ENCODE measurements around the gene FMNL1. TPM values are rescaled to one million over a fixed set of nuclear protein-coding genes. Genes with fewer than 3 reads are reported as not detected.

FMNL1 gene
- total RNA-seq, 1 donor from 2014 or later: 3.1 TPM

- Histone ChIP-seq H3K27ac (ENCODE audit: low read depth, low read length) (peak overlapping the region; percentile 86), H3K36me3 (ENCODE audit: control insufficient read depth in 3 of 3, insufficient read depth in 3 of 3, low read length in 3 of 3) (peaks cover 15 to 31% (median 27%) of the 10 kb centered on the region in 3 donors), H3K4me1 (ENCODE audit: control insufficient read depth in 3 of 3, insufficient read depth in 3 of 3, low read length in 3 of 3) (peaks cover 82 to 88% (median 87%) of the 10 kb centered on the region in 3 donors), H3K9ac (ENCODE audit: low read depth in 1 of 3, low read length in 3 of 3) (peak overlapping the region; percentile 38 to 72 (median 65)), H3K9me3 (ENCODE audit: control insufficient read depth in 3 of 3, low read length in 3 of 3) (no peaks in the 10 kb centered on the region), H3K27me3 (ENCODE audit: control insufficient read depth in 3 of 3, insufficient read depth in 3 of 3, low read length in 3 of 3) (no peaks in the 10 kb centered on the region), H3K4me3 (ENCODE audit: low read length in 3 of 3) (peak overlapping the region in 1 of 3 donors; percentile 32)
Measured at GRCh38 chr17:45288825-45289224, 67.1 kb downstream of the FMNL1 start.

GRCh38 chr17:45289301-45290268, 67.9 kb downstream of the FMNL1 start:
- peak overlapping the region; percentile 86 for H3K27ac ChIP-seq (ENCODE audit: low read depth, low read length)
- no peak overlapping the region for H3K4me3 ChIP-seq (ENCODE audit: low read length in 3 of 3)
- H3K4me1 ChIP-seq (ENCODE audit: control insufficient read depth in 3 of 3, insufficient read depth in 3 of 3, low read length in 3 of 3): peaks cover 82 to 88% (median 87%) of the 10 kb centered on the region in 3 donors
- no peaks in the 10 kb centered on the region for H3K9me3 ChIP-seq (ENCODE audit: control insufficient read depth in 3 of 3, low read length in 3 of 3)
- no peaks in the 10 kb centered on the region for H3K27me3 ChIP-seq (ENCODE audit: control insufficient read depth in 3 of 3, insufficient read depth in 3 of 3, low read length in 3 of 3)
- peaks cover 15 to 24% (median 20%) of the 10 kb centered on the region in 3 donors for H3K36me3 ChIP-seq (ENCODE audit: control insufficient read depth in 3 of 3, insufficient read depth in 3 of 3, low read length in 3 of 3)
- peak overlapping the region; percentile 57 to 72 (median 65) for H3K9ac ChIP-seq (ENCODE audit: low read depth in 1 of 3, low read length in 3 of 3)

GRCh38 chr17:45290269-45290765, 68.6 kb downstream of the FMNL1 start:
- Histone ChIP-seq H3K9me3 (ENCODE audit: control insufficient read depth in 3 of 3, low read length in 3 of 3) (no peaks in the 10 kb centered on the region), H3K36me3 (ENCODE audit: control insufficient read depth in 3 of 3, insufficient read depth in 3 of 3, low read length in 3 of 3) (peaks cover 15 to 24% (median 17%) of the 10 kb centered on the region in 3 donors), H3K4me3 (ENCODE audit: low read length in 3 of 3) (peak overlapping the region in 1 of 3 donors; percentile 22), H3K9ac (ENCODE audit: low read depth in 1 of 3, low read length in 3 of 3) (peak overlapping the region in 1 of 3 donors; percentile 3), H3K4me1 (ENCODE audit: control insufficient read depth in 3 of 3, insufficient read depth in 3 of 3, low read length in 3 of 3) (peaks cover 82 to 88% (median 87%) of the 10 kb centered on the region in 3 donors), H3K27me3 (ENCODE audit: control insufficient read depth in 3 of 3, insufficient read depth in 3 of 3, low read length in 3 of 3) (no peaks in the 10 kb centered on the region), H3K27ac (ENCODE audit: low read depth, low read length) (peak overlapping the region; percentile 86)

DNA sequence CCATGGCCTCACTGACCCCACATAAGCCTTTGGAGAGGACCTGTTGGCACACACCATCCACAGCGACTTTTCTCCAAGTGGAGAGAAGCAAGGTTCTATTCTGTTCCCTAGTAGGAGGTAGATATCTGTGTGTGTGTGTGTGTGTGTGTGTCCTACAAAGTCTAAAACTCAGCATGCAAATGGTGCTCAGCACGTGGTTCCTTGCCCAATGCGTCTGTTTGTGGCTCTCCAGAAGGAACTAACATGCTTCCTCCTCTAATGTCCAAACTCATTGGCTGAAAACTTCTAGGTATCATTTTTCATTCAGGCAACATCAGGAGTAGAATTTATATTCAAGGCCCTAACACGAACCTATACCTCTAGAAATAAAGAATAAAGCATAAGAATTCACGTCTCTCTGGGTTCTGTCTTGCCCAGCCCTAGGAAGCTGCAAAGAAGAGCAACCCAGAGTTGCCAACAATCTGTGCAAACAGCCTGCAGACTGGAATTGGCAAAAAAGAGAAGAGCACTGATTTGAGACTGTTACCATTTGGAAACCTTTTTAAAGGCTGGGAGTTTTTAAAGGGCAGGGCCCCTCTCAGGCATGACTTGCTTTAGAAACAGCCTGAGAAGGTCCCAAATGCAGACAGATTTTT, 69.6 kb downstream of the FMNL1 start:
- Histone ChIP-seq H3K9me3 (ENCODE audit: control insufficient read depth in 3 of 3, low read length in 3 of 3) (no peaks in the 10 kb centered on the region), H3K4me3 (ENCODE audit: low read length in 3 of 3) (no peak overlapping the region), H3K27ac (ENCODE audit: low read depth, low read length) (peak overlapping the region; percentile 86), H3K27me3 (ENCODE audit: control insufficient read depth in 3 of 3, insufficient read depth in 3 of 3, low read length in 3 of 3) (no peaks in the 10 kb centered on the region), H3K9ac (ENCODE audit: low read depth in 1 of 3, low read length in 3 of 3) (peak overlapping the region in 1 of 3 donors; percentile 55), H3K4me1 (ENCODE audit: control insufficient read depth in 3 of 3, insufficient read depth in 3 of 3, low read length in 3 of 3) (peaks cover 91 to 94% (median 93%) of the 10 kb centered on the region in 3 donors), H3K36me3 (ENCODE audit: control insufficient read depth in 3 of 3, insufficient read depth in 3 of 3, low read length in 3 of 3) (peaks cover 14 to 20% (median 15%) of the 10 kb centered on the region in 3 donors)

GRCh38 chr17:45292696-45293412, 71.2 kb downstream of the FMNL1 start:
- peaks cover 7 to 9% (median 8%) of the 10 kb centered on the region in 3 donors for H3K36me3 ChIP-seq (ENCODE audit: control insufficient read depth in 3 of 3, insufficient read depth in 3 of 3, low read length in 3 of 3)
- peak overlapping the region; percentile 86 for H3K27ac ChIP-seq (ENCODE audit: low read depth, low read length)
- no peaks in the 10 kb centered on the region for H3K27me3 ChIP-seq (ENCODE audit: control insufficient read depth in 3 of 3, insufficient read depth in 3 of 3, low read length in 3 of 3)
- H3K4me3 ChIP-seq (ENCODE audit: low read length in 3 of 3): peak overlapping the region in 2 of 3 donors; percentile 25 to 31
- H3K9ac ChIP-seq (ENCODE audit: low read depth in 1 of 3, low read length in 3 of 3): peak overlapping the region; percentile 14 to 72 (median 41)
- no peaks in the 10 kb centered on the region for H3K9me3 ChIP-seq (ENCODE audit: control insufficient read depth in 3 of 3, low read length in 3 of 3)
- peaks cover 95 to 96% (median 95%) of the 10 kb centered on the region in 3 donors for H3K4me1 ChIP-seq (ENCODE audit: control insufficient read depth in 3 of 3, insufficient read depth in 3 of 3, low read length in 3 of 3)

- Histone ChIP-seq H3K4me1 (ENCODE audit: control insufficient read depth in 3 of 3, insufficient read depth in 3 of 3, low read length in 3 of 3) (peaks cover 90 to 93% (median 91%) of the 10 kb centered on the region in 3 donors), H3K27me3 (ENCODE audit: control insufficient read depth in 3 of 3, insufficient read depth in 3 of 3, low read length in 3 of 3) (no peaks in the 10 kb centered on the region), H3K9ac (ENCODE audit: low read depth in 1 of 3, low read length in 3 of 3) (peak overlapping the region; percentile 52 to 72 (median 52)), H3K27ac (ENCODE audit: low read depth, low read length) (peak overlapping the region; percentile 86), H3K4me3 (ENCODE audit: low read length in 3 of 3) (peak overlapping the region; percentile 20 to 38 (median 31)), H3K9me3 (ENCODE audit: control insufficient read depth in 3 of 3, low read length in 3 of 3) (no peaks in the 10 kb centered on the region), H3K36me3 (ENCODE audit: control insufficient read depth in 3 of 3, insufficient read depth in 3 of 3, low read length in 3 of 3) (peaks cover 7 to 9% (median 8%) of the 10 kb centered on the region in 3 donors)
Measured at GRCh38 chr17:45293413-45294211, 71.9 kb downstream of the FMNL1 start.

DNA sequence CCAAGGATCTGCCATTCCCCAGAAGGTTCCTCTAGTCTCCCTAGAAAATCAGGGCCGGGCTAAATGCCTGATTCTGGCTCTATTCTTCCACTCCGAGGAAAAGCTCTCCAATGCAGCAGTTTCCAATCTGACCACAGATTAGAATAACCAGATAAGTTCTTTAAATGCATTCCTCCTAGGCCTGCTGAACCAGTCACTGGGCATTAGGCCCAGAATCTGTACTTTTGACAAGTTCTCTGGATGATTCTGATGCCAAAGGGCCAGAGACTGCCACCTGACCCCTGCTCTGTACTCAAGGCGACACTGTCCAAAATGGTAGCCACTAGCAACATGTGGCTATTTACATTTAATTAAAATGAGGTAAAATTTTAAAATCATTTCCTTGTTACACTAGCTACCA, 72.8 kb downstream of the FMNL1 start:
- Histone ChIP-seq H3K36me3 (ENCODE audit: control insufficient read depth in 3 of 3, insufficient read depth in 3 of 3, low read length in 3 of 3) (peaks cover 8 to 9% (median 8%) of the 10 kb centered on the region in 3 donors), H3K4me3 (ENCODE audit: low read length in 3 of 3) (peak overlapping the region in 1 of 3 donors; percentile 38), H3K9me3 (ENCODE audit: control insufficient read depth in 3 of 3, low read length in 3 of 3) (no peaks in the 10 kb centered on the region), H3K27ac (ENCODE audit: low read depth, low read length) (peak overlapping the region; percentile 86), H3K9ac (ENCODE audit: low read depth in 1 of 3, low read length in 3 of 3) (peak overlapping the region in 1 of 3 donors; percentile 72), H3K4me1 (ENCODE audit: control insufficient read depth in 3 of 3, insufficient read depth in 3 of 3, low read length in 3 of 3) (peaks cover 88 to 93% (median 90%) of the 10 kb centered on the region in 3 donors), H3K27me3 (ENCODE audit: control insufficient read depth in 3 of 3, insufficient read depth in 3 of 3, low read length in 3 of 3) (no peaks in the 10 kb centered on the region)

GRCh38 chr17:45296003-45296832, 74.5 kb downstream of the FMNL1 start:
- H3K36me3 ChIP-seq (ENCODE audit: control insufficient read depth in 3 of 3, insufficient read depth in 3 of 3, low read length in 3 of 3): peaks cover 0 to 2% (median 1%) of the 10 kb centered on the region in 3 donors
- peak overlapping the region; percentile 86 for H3K27ac ChIP-seq (ENCODE audit: low read depth, low read length)
- H3K9ac ChIP-seq (ENCODE audit: low read depth in 1 of 3, low read length in 3 of 3): peak overlapping the region in 1 of 3 donors; percentile 13
- no peaks in the 10 kb centered on the region for H3K9me3 ChIP-seq (ENCODE audit: control insufficient read depth in 3 of 3, low read length in 3 of 3)
- H3K27me3 ChIP-seq (ENCODE audit: control insufficient read depth in 3 of 3, insufficient read depth in 3 of 3, low read length in 3 of 3): no peaks in the 10 kb centered on the region
- peaks cover 78 to 87% (median 82%) of the 10 kb centered on the region in 3 donors for H3K4me1 ChIP-seq (ENCODE audit: control insufficient read depth in 3 of 3, insufficient read depth in 3 of 3, low read length in 3 of 3)
- H3K4me3 ChIP-seq (ENCODE audit: low read length in 3 of 3): no peak overlapping the region

Data from skeletal muscle tissue (tissue), 4 donors.